ENCODE results near the gene PACRG.

PACRG gene

GRCh38 chr6:163152701-163153100, 424.9 kb downstream of the PACRG start:
- no peak for DNase-seq

GRCh38 chr6:163159110-163159509, 431.3 kb downstream of the PACRG start:
- no peak for DNase-seq

GRCh38 chr6:163159689-163160088, 431.9 kb downstream of the PACRG start:
- DNase-seq = no peak

- no peak for DNase-seq
These were observed 434.5 kb downstream of the PACRG start for GRCh38 chr6:163162007-163162873.

- DNase-seq = no peak
These were observed 435.1 kb downstream of the PACRG start for GRCh38 chr6:163162874-163163213.

GRCh38 chr6:163164175-163164900, 436.6 kb downstream of the PACRG start:
- DNase-seq = no peak

GRCh38 chr6:163165155-163165910, 437.6 kb downstream of the PACRG start:
- DNase-seq = no peak

GRCh38 chr6:163165922-163166321, 438.1 kb downstream of the PACRG start:
- DNase-seq = no peak

- DNase-seq = no peak
These were observed 438.7 kb downstream of the PACRG start for GRCh38 chr6:163166507-163166906.

- no peak for DNase-seq
These were observed 441.7 kb downstream of the PACRG start for GRCh38 chr6:163169521-163169920.

GRCh38 chr6:163170294-163170883, 442.6 kb downstream of the PACRG start:
- DNase-seq = no peak

- no peak for DNase-seq
These were observed 446.0 kb downstream of the PACRG start for GRCh38 chr6:163173741-163174140.

GRCh38 chr6:163175301-163175700, 447.5 kb downstream of the PACRG start:
- DNase-seq = no peak

- DNase-seq = no peak
These were observed 448.3 kb downstream of the PACRG start for GRCh38 chr6:163176097-163176496.

GRCh38 chr6:163177007-163177406, 449.2 kb downstream of the PACRG start:
- DNase-seq = no peak

GRCh38 chr6:163177892-163178420, 450.2 kb downstream of the PACRG start:
- DNase-seq = no peak

GRCh38 chr6:163179061-163179460, 451.3 kb downstream of the PACRG start:
- no peak for DNase-seq

GRCh38 chr6:163179721-163180120, 451.9 kb downstream of the PACRG start:
- no peak for DNase-seq

- no peak for DNase-seq
These were observed 453.2 kb downstream of the PACRG start for GRCh38 chr6:163180874-163181541.

GRCh38 chr6:163181666-163182180, 453.9 kb downstream of the PACRG start:
- no peak for DNase-seq

- DNase-seq = no peak
These were observed 454.9 kb downstream of the PACRG start for GRCh38 chr6:163182696-163183095.

GRCh38 chr6:163183806-163184205, 456.0 kb downstream of the PACRG start:
- no peak for DNase-seq

All from NCI-H2171 (cell line).